H1 (cell line): ENCODE results near the gene FAM131A. TPM values are rescaled to one million over a fixed set of nuclear protein-coding genes. Genes with fewer than 3 reads are reported as not detected.

ENCODE experiments used
- ATF3 ChIP-seq: IDR thresholded peaks from 2 replicates; pipeline ENCODE4 v1.6.1; 2011; ENCODE audit warnings: low read depth, mild to moderate bottlenecking, low read length; ENCODE audit not compliant: insufficient read depth
- BACH1 ChIP-seq: IDR thresholded peaks from 2 replicates; pipeline ENCODE4 v1.6.1; 2012; ENCODE audit warnings: low read length, improper control_type of control experiment
- CHD7 ChIP-seq: fragments of 300-600 bp; sonication (generic); IDR thresholded peaks from 2 replicates; pipeline ENCODE4 v1.7.1; 2012; ENCODE audit warnings: low read length, moderate library complexity, mild to moderate bottlenecking, inconsistent platforms; ENCODE audit not compliant: insufficient replicate concordance
- E2F6 ChIP-seq: IDR thresholded peaks from 2 replicates; pipeline ENCODE4 v1.6.1; 2012; ENCODE audit warnings: inconsistent platforms
- HDAC6 ChIP-seq: IDR thresholded peaks from one replicate; pipeline ENCODE4 v1.7.1; 2012; ENCODE audit warnings: low read depth, mild to moderate bottlenecking, inconsistent platforms, low read length, moderate library complexity
- JUND ChIP-seq: IDR thresholded peaks from 2 replicates; pipeline ENCODE4 v1.6.1; 2011; ENCODE audit warnings: mild to moderate bottlenecking, improper control_type of control experiment, low read length
- MAFK ChIP-seq: IDR thresholded peaks from 2 replicates; pipeline ENCODE4 v1.6.1; 2012; ENCODE audit warnings: low read depth, mild to moderate bottlenecking, improper control_type of control experiment, low read length
- NANOG ChIP-seq: IDR thresholded peaks from 2 replicates; pipeline ENCODE4 v1.6.1; 2011; ENCODE audit warnings: low read length, low read depth, mild to moderate bottlenecking, inconsistent platforms; ENCODE audit not compliant: insufficient read depth, poor library complexity, severe bottlenecking
- polyA plus RNA-seq, 7 experiments: library from polyadenylated mRNA; depleted of rRNA in 3 of 7; stranded (reverse) in 5 of 7; unstranded in 2 of 7; fragments of >200 nt in 5 of 7; fragments of 200-250 nt in 2 of 7; gene quantifications; 1 replicate in 5 of 7; 2 replicates in 1 of 7; 4 replicates in 1 of 7; pipeline versions ENCODE4 v1.2.1 to v1.2.3, GENCODE V29; 2011 to 2013; ENCODE audit warnings: missing spikeins in 2 of 7, mixed read lengths in 2 of 7
- total RNA-seq: library from RNA; stranded (reverse); fragmentation: NEBNext Ultra II Directional; extraction: Animal tissue kit (Norgen Biotek cat#: 25700); gene quantifications from 2 replicates; pipeline ENCODE4 v1.2.1, GENCODE V29; 2021

Gene FAM131A
- total and polyA plus RNA-seq, 2 of the 8 experiments (the other 6 are each of a cell fraction or from before 2014, with no cell fraction given): 16.0 to 21.9 TPM

GRCh38 chr3:184368116-184368515 lies 30.7 kb downstream of the FAM131A start (continued):
- TF ChIP-seq CHD7 (no peak), NANOG (no peak), BACH1 (no peak), HDAC6 (no peak), ATF3 (no peak), E2F6 (no peak), JUND (no peak), MAFK (no peak)
